Ramos (cell line): Measurements from ENCODE around the gene ITPR1.

Experiments used
- in situ Hi-C: fragments of 300-500 bp; cut with MboI; formaldehyde crosslinking; loops from one replicate; pipeline ENCODE4 v1.14.3; 2022; ENCODE audit warnings: low sequenced_read_pairs; ENCODE audit not compliant: unreplicated experiment

The ITPR1 gene

DNA sequence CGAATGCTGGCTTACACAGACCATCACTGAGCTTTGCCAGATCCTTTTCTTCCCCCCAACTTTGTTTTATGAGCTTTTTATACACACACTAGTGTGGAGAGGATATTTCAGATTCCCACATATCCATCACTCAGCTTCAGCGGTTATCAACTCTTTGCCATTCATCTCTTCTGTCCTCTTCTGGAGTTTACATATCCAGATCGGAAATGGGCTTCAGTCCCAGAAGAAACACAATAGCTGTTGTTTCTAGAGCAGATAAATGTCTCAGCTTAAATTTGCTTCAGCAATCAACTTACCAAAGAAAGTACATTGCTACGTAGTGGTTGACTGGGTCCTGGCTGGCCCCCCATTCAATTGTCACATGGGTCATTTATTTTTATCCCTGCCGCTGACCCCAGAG, 300.2 kb downstream of the ITPR1 start:
- in situ Hi-C loops: no loop called here

DNA sequence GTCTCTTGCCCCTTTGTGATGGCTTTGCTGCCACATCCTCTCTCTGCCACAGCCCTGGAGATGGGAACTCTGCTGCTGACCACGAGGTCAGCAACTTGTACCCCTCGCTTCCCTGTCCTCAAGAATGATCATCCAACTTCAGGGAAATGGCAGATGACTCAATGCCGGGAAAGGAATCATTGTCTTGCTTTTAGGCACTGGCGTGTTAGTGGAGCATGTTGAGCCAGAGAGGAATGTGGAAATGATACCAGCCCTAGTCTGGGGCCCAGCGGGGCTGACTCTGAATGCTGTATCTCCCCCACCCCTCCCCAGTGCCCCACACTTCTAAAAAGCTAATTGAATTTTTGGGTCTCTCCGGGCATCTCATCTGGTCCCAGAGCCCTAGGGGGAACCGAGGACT, 301.2 kb downstream of the ITPR1 start:
- in situ Hi-C loops: no loop called here

DNA sequence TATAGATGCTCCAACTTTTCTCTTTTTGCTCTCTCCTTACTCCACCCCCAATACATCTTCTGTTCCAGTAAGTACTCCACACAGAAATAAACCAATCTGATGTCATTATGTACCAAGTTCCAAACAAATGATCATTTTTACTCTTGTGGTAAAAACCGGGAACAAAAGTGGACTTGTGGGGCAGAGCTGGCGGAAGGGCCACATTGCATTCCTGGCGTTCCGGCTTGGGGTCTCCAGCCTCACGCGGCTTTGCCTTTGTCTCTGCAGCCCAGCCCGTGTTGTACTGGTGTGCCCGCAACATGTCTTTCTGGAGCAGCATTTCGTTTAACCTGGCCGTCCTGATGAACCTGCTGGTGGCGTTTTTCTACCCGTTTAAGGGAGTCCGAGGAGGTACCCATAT, 301.6 kb downstream of the ITPR1 start:
- in situ Hi-C loops: no loop called here

DNA sequence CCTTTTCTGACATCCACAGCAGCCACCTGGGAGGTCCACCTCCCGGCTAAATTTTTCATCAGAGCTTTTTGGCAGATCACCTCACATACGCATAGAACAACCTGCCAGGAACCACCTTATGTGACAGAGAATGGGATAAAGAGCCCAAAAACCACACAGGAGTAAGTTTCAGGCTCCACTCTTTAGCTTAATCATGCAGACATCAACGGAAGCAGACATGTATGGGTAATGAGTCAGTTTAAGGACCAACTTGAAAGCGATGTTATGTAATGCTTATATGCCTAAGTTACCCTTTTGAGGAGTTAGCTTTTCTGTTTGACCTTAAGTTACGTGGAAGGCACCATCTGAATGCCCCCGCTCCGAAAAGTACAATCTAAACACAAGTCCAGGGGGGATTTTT, 302.8 kb downstream of the ITPR1 start:
- in situ Hi-C loops: no loop called here

DNA sequence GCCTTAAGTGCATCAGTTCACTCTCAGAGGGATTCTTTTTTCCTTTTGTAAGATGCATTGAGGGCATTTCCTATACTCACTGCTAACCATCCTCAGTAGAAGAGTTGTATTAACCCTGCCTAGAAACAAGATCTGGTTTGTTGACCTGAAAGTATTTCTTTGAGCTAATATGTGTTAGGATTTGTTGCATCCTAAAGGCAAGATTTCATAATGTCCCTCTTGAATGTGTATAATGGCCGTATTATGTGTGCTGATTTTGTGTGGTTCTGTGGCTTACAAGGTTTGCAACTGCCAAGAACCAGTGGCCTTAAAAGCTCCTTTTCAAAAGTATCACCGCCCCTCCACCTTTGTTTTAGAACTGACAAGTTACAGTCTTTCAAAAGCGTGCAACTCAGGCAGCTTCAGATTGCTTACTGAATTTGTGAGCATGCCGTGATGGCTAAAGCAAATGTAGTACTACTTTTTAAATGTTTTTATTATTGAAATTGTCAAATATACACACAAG, 304.1 kb downstream of the ITPR1 start:
- in situ Hi-C loops: no loop called here

DNA sequence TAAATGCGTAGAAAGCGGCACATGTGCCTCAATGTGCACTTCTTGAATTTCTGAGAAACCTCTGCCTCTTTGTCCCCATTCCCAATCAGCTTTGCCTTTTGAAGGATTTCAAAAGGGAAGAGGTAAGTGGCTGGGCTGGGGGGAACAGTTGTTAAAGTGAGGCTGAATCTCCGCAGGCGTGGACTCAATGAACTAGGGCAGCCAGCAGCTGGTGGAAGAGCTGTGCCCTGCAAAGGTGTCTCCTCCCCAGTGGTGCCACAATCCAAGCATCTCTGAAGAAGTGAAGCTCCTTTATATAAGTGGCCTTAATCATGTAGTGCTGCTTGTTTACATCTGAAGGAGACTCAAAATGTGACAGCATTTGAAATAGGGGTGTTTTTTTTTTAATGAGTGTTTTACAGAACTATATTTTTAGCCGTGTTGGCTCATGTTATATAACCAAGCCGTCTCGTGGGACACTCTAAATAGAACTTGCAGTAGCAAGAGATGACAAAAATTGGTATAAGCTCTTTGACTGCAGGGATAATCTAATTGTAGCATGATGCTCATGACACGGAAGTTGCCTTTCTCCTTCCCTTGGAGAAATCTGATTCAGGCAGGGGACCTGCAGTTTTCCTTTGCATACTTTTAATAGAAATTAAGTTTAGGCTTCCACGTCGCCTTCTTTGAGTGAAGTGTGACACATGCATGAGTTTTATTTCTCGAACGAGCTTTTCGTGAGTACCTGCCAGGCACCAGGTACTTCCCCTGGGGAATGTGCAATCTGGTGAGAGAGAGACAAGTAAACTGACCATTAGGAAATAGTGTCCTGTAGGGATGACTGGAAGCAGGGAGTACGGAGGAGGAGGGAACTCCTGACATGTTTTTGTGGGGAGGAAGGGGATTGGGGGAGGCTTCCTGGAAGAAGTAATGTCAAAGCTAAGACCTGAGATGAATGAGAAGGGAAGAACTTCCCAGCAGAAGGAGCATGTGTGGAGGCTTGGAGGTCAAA, 306.4 kb downstream of the ITPR1 start:
- in situ Hi-C loops: no loop called here

DNA sequence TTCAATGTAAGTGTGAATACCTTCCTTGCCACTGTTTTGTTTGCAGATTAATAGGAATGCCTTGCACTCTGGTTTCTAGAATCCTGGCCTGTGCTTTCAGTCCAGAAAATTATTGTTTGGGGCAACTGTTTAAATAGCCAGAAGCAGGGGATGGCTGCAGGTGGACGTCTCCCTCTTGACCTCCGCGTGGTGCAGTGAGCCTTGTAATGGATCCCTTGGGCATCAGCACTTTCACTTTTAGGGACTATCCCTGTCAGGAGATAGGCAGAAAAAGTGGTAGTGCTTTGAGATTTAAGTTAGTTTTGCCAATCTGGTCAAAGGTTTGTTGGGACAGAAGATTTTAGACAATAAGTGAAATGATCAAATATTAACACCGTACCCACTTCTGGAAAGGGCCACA, 307.4 kb downstream of the ITPR1 start:
- in situ Hi-C loops: no loop called here

DNA sequence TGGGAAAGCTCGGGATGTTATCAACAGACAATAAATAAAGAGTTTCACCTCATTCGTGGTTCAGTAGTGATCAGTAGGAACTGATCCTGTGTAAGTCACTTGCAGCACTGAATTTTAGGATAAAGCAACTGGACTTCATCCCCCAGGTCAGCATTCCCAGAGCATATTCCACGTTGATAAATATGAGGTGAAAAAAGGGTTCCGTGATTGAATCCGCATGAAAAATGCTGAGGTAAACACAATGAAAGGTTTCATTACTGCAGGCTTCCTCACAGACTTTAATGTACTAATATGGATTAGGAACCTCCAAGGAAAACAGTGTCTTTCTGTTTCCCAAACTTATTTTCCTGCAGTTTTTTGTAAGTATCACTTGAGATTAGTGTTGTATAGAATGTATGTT, 308.7 kb downstream of the ITPR1 start:
- in situ Hi-C loops: no loop called here

DNA sequence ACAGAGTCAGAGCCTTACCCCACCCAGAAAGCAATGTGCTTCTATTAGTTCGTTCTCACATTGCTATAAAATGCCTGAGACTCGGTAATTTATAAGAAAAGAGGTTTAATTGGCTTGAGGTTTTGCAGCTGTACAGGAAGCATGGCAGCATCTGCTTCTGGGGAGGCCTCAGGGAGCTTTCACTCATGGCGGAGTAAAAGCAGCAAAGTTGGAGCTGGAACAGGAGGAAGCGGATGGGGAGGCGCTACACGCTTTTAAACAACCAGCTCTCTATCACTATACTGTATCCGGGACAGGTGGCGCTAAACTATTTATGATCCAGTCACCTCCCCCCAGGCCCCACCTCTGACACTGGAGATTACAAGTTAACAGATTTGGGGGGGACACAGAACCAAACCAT, 309.8 kb downstream of the ITPR1 start:
- in situ Hi-C loops: no loop called here

DNA sequence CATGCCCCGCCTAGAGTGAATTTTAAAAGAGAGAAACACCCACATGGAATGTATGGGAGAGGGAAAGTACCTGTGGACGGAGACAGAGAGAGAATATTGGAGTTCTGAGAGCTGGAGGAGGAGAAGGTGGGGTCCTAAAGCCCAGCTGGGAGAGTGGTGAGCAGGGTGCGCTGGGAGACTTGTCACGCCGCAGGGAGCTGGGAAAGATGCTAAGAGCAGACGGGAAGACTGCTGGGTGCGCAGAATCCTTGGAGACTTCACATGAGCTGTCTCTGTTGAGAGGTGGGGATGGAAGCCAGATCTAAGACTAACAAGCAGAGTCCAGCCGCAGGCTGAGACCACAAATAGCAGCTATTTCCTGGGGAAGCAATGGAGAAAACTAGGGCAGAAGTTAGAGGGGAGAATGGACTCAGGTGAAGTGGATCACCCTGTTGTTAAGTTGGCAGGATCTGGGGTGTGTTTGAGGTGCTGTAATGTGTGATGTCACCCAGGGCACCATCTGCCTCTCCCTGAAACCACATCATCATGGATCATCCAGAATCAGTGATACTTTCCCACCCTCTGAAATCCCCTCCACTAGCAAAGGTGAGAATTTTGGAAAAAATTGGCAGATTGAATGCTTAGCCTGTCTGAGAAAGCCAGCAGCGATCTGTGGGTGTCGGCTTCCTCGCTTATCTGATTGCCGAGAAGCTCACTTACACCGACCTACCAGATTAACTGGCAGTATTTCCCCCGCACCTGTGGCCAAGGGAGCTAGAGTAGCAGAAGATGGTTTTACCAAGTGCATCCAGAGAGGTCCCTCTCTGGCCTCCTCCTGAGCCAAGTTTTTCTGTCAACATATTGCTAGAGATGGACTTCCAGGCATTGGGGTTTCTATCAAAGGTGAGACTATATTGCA, 311.3 kb downstream of the ITPR1 start:
- in situ Hi-C loops: no loop called here

DNA sequence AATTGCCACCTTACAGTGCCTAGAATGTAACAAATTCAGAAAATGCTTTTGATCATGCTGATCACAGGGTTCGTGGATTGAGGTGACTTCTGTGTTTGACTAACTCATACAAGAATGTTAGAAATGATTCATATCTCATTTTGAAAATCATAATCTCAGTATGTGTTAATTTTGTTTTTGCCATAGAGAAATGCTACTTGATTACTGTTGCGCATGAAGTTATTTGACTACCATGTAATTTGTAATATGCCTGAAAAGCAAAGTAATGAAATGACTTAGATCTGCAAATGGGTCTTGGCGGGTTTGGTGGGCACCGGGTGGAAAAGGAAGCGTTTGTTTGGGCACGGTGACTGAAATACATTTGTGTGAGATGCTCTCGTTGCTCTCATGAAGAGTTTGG, 312.5 kb downstream of the ITPR1 start:
- in situ Hi-C loops: no loop called here

DNA sequence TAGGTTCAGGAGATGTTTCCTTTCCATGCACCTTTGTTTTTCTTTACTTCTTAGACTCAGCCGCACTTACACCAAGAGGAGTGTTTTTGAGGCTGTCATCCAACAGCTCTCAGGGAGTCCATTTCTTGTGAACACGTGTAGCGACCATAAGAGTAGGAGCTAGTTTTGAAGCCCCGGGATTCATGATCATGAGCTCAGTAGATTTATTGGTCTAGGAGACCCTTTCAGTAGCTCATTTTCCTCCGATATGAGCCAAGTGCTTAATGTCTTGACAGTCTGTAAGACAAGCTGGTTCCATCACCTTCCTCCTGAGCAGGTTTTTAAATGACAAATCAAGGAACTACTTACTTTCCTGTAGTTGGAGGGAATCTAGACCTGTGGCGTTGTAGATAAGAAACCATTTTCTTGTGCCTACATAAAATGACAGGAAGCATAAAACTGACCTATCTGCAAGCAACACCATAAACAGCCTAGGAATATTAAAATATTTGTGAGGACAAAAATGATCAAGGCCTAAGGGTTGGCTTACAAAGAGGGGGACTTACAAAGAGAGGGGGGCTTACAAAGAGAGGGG, 313.5 kb downstream of the ITPR1 start:
- in situ Hi-C loops: no loop called here

DNA sequence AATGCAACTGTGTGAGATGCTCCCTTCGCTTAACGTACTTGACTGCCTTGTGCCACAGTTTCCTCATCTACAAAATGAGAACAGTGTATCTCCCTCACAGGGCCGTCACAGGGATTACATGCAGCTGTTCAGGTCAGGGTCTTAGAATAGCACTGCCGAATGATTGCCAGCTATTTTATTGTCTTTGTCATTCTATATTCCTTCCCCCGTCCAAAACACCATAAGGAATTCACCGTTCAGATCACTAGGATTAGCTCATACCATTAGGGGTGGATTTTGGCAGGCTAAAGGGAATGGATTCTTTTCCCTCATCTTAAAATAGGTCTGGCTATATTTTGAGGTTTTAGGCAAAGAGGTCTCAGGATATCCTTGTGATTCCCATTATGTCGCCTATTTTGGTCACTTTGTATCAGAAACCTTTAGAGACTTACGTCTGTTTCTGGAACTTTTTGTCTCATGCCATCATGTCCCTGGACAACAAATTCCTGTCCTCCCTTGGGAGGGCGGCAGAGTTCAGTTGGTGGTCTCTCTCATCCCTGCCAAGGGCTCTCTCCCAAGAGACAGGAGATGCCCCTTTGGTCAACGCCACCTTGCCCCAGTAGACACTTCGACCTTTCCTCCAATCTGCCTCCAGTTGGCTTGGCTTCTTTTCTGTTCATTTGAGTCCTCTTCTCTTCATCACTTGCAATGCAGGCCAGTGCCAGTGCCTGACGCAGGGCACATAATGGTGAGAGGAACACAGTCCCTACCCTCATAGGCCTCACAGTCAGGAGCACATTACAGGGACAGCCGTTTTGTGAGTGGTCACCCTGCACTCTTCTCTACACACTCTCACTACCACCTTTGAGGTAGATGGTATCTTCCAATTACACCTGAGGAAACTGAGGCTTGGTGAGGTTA, 314.5 kb downstream of the ITPR1 start:
- in situ Hi-C loops: no loop called here

DNA sequence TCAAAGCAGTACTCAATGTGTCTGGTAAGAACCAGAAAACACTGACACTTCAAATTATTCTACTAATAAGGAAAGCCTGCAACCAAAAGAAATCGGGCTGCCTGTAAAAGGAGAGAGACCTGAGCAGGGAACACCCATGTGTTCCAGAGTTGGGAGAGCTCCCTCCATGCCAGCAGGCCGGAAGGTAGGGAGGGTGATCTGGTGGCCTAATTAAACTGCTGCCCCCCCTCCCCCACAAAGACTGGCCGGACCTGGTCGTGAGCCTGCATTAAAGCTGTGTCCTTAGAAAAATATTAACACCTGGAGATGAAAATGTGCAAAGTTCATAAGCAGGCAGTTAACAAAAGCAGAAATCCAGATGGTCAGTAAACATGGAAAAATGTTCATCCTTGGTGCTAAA, 315.5 kb downstream of the ITPR1 start:
- in situ Hi-C loops: no loop called here

DNA sequence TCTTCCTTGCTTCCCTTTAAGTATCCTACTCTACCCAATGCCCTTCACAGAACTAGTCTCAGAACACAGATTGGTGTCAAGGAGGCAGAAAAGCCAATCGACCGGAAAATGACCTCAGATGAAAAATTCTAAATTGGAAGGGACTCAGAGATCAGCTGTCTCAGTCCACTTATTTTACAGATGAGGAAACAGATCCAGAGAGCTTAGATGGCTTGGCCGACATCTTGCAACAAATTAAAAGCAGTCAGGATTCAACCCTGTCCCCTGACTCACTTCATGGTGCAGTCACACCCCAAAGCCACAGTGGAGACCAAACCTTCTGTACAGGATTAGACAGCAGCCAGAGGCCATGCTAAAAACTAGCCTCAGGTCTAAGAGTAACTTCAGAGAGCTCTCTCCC, 316.8 kb downstream of the ITPR1 start:
- in situ Hi-C loops: no loop called here

DNA sequence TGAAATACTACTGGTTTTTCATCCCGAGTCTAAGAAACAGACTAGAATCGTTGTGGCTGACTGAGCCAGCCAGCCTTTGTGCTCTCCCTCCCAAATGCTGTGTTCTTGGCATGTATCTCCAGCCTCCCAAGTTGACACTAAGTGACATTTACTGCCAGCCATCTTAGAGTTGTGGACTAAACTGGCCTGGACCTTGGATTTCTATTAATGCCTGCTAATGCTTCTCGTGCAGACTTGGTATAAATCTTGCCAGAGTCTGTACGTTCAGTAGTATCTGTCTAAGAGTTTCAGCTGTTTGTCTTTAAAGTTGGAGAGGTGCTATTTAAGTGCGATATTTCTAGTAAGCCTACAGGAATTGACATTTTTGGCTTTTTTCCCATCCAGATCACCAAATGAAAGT, 319.4 kb downstream of the ITPR1 start:
- in situ Hi-C loops: no loop called here

DNA sequence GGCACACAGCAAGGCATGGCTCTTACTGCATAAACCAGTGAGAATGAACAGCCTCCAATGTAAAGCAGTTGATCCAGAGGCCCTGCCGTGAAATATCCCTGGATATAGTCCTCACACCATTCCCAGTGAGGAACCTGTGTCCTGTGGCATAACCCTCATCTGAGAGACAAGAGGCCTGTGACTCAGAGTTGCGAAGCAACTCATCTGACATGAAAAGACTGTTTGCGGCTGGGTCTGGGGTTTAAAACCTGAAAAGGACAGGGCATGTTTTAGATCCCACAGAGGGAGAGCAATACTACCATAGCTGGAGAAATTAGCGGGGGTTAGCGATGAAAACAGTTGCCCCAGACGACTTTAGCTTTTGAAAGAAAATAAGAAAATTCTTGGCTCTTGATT, 320.8 kb downstream of the ITPR1 start:
- in situ Hi-C loops: no loop called here

DNA sequence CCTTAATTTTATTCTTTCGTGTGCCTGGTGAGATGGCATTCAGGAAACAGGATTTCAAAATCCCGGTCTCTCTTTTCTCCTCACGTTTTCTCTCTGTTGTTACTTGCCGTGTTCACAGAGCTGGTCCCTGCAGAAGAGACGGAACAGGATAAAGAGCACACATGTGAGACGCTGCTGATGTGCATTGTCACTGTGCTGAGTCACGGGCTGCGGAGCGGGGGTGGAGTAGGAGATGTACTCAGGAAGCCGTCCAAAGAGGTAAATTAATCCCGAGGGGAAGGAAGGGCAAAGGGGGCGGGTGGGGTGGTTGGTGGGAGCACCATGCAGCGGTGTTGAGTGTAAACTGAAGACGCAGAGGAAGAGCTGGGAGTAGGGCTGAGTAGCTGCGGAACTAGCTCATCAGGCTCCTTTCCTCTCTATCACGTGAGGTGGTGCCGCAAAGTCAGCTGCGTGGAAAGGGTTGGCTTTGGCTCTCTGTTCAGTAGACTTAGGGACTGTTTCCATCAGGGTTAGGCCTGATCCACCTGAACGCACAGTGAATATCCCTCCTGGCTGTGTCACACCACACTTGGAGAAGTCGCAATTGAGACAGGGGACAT, 321.3 kb downstream of the ITPR1 start:
- in situ Hi-C loops: no loop called here

DNA sequence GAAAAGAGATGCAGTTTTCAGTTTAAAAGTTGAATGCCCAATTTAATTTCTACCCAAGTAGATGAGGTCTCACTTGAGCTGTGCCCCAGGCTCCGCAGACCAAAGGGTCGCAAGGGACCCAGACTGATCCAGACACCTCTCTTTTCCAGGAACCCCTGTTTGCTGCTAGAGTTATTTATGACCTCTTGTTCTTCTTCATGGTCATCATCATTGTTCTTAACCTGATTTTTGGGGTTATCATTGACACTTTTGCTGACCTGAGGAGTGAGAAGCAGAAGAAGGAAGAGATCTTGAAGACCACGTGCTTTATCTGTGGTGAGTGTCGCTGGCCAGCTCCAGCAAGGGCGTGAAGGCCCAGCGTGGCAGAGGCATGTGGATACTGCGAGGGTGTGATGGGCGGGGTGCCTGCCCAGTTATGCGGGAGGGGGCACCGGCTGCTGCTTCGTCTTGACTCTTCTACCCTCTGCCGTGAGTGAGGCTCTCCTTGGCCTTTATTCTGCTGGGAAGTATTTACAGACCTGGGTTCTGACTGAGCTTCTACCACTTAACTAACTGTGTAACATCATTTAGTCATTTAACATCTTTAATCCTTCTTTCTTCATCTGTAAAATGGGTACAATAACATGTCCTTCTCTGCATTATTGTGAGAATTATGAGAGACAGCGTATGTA, 321.9 kb downstream of the ITPR1 start:
- in situ Hi-C loops: no loop called here
